Suprapubic skin (tissue), 4 donors: ENCODE measurements around the gene TPCN1. TPM values are rescaled to one million over a fixed set of nuclear protein-coding genes. Genes with fewer than 3 reads are reported as not detected.

Experiments used
- DNase-seq, 2 donors: peaks; one replicate each; pipeline ENCODE4 v3.0.0-alpha.2; 2019; ENCODE audit warnings: low spot score in 2 of 2
- H3K27ac ChIP-seq: fragments of 200-600 bp; sonication (generic); one replicate; pipeline ENCODE4 v1.5.1; 2019
- H3K27me3 ChIP-seq: fragments of 200-600 bp; sonication (generic); one replicate; pipeline ENCODE4 v1.5.1; 2019
- H3K36me3 ChIP-seq: fragments of 200-600 bp; sonication (generic); one replicate; pipeline ENCODE4 v1.5.1; 2019
- H3K4me1 ChIP-seq: fragments of 200-600 bp; sonication (generic); one replicate; pipeline ENCODE4 v1.5.1; 2019
- H3K4me3 ChIP-seq: fragments of 200-600 bp; sonication (generic); one replicate; pipeline ENCODE4 v1.5.1; 2019; ENCODE audit warnings: mild to moderate bottlenecking
- H3K9me3 ChIP-seq: fragments of 200-600 bp; sonication (generic); one replicate; pipeline ENCODE4 v1.5.1; 2019
- EP300 ChIP-seq: sonication (generic); formaldehyde crosslinking; IDR thresholded peaks from one replicate; pipeline ENCODE4 v1.6.1; 2017; ENCODE audit warnings: antibody characterized with exemption
- POLR2A ChIP-seq, 2 donors: fragments of 450-650 bp; IDR thresholded peaks; one replicate each; pipeline ENCODE4 v1.6.1; 2017; ENCODE audit warnings: antibody characterized with exemption in 2 of 2, mild to moderate bottlenecking in 2 of 2, moderate library complexity in 2 of 2
- POLR2AphosphoS5 ChIP-seq, 3 donors: sonication (generic); formaldehyde crosslinking; IDR thresholded peaks; one replicate each; pipeline ENCODE4 v1.6.1; 2017; ENCODE audit warnings: antibody characterized with exemption in 3 of 3
- WGBS: methylation state at CpG from one replicate; pipeline ENCODE4 v1.1.5; 2018; 5-methylcytosine and 5-hydroxymethylcytosine counted together
- total RNA-seq, 4 donors: library from RNA; depleted of rRNA; stranded (reverse); fragments of >200 nt; gene quantifications; one replicate each; pipeline ENCODE4 v1.1.0, GENCODE V29; 2016
- TF ChIP-seq, protein P1 (sequence below), 2 donors: fragments of 200-600 bp in 1 of 2; fragments of 450-650 bp in 1 of 2; sonication (generic) in 1 of 2; IDR thresholded peaks; one replicate each; pipeline ENCODE4 v1.5.1; 2016 to 2019; ENCODE audit warnings: antibody characterized with exemption in 2 of 2, mild to moderate bottlenecking in 1 of 2, moderate library complexity in 1 of 2

TPCN1 gene
- total RNA-seq, 4 donors from 2014 or later = 15.5 to 74.1 (median 35.6) TPM

DNA sequence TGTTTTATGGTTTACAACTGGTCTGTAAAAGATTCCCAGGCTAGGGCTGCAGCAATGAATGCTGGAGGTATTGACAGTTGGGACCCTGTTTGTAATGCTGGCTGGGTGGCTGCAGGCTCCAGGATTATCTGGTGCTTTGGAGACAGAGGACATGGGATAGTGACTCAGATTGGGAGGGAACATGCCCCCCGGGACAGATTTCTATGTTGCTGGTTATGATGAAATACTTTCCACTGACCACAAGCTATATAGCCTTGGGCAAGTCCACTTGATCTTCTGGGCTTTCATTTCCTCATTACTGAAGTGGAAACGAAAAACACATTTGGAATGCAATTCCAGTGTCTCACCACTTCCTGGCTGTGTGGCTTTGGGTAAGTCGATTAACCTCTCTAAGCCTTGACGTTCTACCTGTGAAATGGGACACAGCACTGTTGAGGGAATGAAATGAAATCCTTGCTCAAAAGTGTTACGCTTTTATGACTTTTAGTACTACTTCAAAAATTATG, 6.3 kb upstream of the TPCN1 start:
- no peaks in the 10 kb centered on the region for H3K36me3 ChIP-seq
- peak overlapping the region; percentile 73 for H3K27ac ChIP-seq
- no peak overlapping the region for H3K4me3 ChIP-seq
- H3K27me3 ChIP-seq = no peaks in the 10 kb centered on the region
- TF ChIP-seq EP300 = no peak
- peak in 1 of 2 donors; percentile 10 for TF ChIP-seq POLR2A (IDR thresholded peaks at IDR 0.05)
- TF ChIP-seq, protein P1, sequence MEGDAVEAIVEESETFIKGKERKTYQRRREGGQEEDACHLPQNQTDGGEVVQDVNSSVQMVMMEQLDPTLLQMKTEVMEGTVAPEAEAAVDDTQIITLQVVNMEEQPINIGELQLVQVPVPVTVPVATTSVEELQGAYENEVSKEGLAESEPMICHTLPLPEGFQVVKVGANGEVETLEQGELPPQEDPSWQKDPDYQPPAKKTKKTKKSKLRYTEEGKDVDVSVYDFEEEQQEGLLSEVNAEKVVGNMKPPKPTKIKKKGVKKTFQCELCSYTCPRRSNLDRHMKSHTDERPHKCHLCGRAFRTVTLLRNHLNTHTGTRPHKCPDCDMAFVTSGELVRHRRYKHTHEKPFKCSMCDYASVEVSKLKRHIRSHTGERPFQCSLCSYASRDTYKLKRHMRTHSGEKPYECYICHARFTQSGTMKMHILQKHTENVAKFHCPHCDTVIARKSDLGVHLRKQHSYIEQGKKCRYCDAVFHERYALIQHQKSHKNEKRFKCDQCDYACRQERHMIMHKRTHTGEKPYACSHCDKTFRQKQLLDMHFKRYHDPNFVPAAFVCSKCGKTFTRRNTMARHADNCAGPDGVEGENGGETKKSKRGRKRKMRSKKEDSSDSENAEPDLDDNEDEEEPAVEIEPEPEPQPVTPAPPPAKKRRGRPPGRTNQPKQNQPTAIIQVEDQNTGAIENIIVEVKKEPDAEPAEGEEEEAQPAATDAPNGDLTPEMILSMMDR (IDR thresholded peaks at IDR 0.05) = no peak
- TF ChIP-seq POLR2AphosphoS5 (IDR thresholded peaks at IDR 0.05) = peak in 2 of 3 donors; percentile 89 to 91
- peaks cover 32% of the 10 kb centered on the region for H3K4me1 ChIP-seq
- 43% methylated on average over 5 of the region's 5 CpGs for WGBS
- peak; percentile 89 to 91 for DNase-seq
- no peaks in the 10 kb centered on the region for H3K9me3 ChIP-seq

DNA sequence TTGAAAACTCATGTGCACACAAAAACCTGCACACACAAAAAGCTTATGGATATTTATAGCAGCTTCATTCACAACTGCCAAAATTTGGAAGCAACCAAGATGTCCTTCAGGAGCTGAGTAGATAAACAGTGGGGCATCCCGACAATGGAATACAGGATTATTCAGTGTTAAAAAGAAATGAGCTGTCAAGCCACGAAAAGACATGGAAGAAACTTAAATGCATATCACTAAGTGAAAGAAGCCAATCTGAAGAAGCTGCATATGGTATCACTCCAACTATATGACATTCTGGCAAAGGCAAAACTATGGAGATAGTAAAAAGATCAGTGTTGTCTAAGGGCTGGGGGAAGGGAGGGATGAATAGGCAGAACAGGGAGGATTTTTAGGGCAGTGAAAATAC, 5.2 kb upstream of the TPCN1 start:
- Histone ChIP-seq H3K4me3 (no peak overlapping the region), H3K27me3 (no peaks in the 10 kb centered on the region), H3K36me3 (no peaks in the 10 kb centered on the region), H3K27ac (peak overlapping the region; percentile 73), H3K4me1 (peaks cover 39% of the 10 kb centered on the region), H3K9me3 (no peaks in the 10 kb centered on the region)
- 85% methylated on average over 2 of the region's 2 CpGs for WGBS
- no peak for DNase-seq
- TF ChIP-seq POLR2A (IDR thresholded peaks at IDR 0.05) (no peak), POLR2AphosphoS5 (IDR thresholded peaks at IDR 0.05) (no peak), EP300 (no peak)
- TF ChIP-seq, protein P1 (IDR thresholded peaks at IDR 0.05) = no peak

DNA sequence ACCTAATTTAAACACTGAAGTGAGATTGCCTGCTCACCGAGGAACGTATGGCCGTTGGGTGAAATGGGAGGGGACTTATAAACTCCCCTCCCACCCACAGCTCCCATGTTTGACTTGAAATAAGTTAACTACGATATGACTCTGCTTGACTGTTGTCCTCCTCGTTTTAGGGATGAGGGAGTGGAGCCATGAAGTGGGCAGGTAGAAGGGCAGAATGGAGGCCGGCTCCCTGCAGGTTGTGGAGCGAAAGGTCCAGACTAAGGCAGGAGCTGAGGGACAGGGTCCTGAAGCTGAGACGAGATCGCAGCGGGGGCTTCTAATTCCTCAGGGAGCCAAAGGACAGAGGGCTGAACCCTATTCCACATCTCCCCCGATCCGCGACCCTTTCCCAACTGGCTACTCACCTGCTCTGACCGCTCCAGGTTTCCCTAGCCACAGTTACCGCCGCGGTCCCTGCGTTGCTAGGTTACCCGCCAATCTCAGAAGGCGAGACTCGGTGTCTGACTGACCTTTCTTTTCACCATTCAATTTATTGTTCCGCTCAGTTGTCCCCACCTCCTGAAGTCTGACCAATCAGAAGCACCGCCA, 577 bp upstream of the TPCN1 start:
- no peak for TF ChIP-seq POLR2A (IDR thresholded peaks at IDR 0.05)
- TF ChIP-seq POLR2AphosphoS5 (IDR thresholded peaks at IDR 0.05) = no peak
- no peak for TF ChIP-seq EP300
- TF ChIP-seq, protein P1 (IDR thresholded peaks at IDR 0.05) = no peak
- Histone ChIP-seq H3K4me3 (peak overlapping the region; percentile 92), H3K4me1 (peaks cover 48% of the 10 kb centered on the region), H3K27me3 (no peaks in the 10 kb centered on the region), H3K9me3 (no peaks in the 10 kb centered on the region), H3K27ac (peak overlapping the region; percentile 21), H3K36me3 (no peaks in the 10 kb centered on the region)
- under 1% methylated on average over 23 of the region's 23 CpGs for WGBS
- no peak for DNase-seq

DNA sequence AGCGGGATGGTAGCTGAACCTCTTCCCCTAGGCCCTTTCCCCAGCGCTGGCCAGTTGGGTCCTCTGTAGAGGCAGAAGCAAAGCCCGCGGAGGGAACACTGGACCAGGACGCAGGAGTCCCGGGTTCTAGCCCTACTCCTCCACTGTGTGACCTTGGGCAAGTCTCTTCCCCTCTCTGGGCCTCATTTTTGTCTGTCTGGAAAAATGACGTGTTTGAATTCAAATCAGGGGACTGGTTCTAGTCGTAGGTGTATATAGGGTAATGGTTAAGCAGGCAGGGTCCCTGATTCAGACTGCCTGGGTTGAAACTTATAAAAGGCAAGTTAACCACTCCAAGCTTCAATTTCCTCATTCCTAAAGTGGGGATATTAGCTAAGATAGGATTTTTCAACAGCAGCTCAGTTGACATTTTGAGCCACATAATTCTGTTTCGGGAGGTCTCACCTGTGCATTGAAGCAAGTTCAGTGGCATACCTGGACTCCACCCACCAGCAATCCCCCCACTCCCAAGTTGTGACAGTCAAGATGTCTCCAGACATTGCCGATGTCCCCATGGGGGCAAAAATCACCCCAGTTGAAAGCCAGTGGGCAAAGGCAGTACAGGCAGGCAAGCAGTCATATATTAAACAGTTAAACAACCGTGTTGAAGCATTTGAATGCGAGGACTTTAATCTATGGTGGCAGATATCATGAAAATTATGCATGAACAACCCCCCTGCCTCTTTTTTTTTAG, 899 bp downstream of the TPCN1 start:
- Histone ChIP-seq H3K4me1 (peaks cover 35% of the 10 kb centered on the region), H3K4me3 (peak overlapping the region; percentile 92), H3K27me3 (no peaks in the 10 kb centered on the region), H3K9me3 (no peaks in the 10 kb centered on the region), H3K27ac (peak overlapping the region; percentile 96), H3K36me3 (peaks cover 6% of the 10 kb centered on the region)
- DNase-seq = peak in 1 of 2 donors; percentile 76
- TF ChIP-seq EP300 = no peak
- no peak for TF ChIP-seq POLR2AphosphoS5 (IDR thresholded peaks at IDR 0.05)
- no peak for TF ChIP-seq POLR2A (IDR thresholded peaks at IDR 0.05)
- TF ChIP-seq, protein P1 (IDR thresholded peaks at IDR 0.05) = no peak
- WGBS = 18% methylated on average over 11 of the region's 12 CpGs
